ENCODE data around the gene CEP350.
A peak's percentile ranks its signal among the peaks of the same experiment; 100 is the strongest.
"Not testable (repeated sequence)": the region's sequence is repeated elsewhere in the genome, so short reads cannot be mapped to it uniquely, and the experiment has no call there.

CEP350 gene

GRCh38 chr1:180131510-180131909, 176.9 kb downstream of the CEP350 start:
- DNase-seq, result no peak

- no peak for DNase-seq
These were observed 178.6 kb downstream of the CEP350 start for GRCh38 chr1:180133193-180133592.

- not testable (repeated sequence) for DNase-seq
These were observed 179.1 kb downstream of the CEP350 start for GRCh38 chr1:180133688-180134087.

GRCh38 chr1:180135535-180135934, 180.9 kb downstream of the CEP350 start:
- DNase-seq, result no peak

GRCh38 chr1:180136331-180136967, 181.8 kb downstream of the CEP350 start:
- DNase-seq, result no peak

GRCh38 chr1:180136968-180137356, 182.4 kb downstream of the CEP350 start:
- DNase-seq, result no peak

GRCh38 chr1:180137776-180138175, 183.2 kb downstream of the CEP350 start:
- no peak for DNase-seq

- no peak for DNase-seq
These were observed 186.8 kb downstream of the CEP350 start for GRCh38 chr1:180141381-180141934.

GRCh38 chr1:180143359-180143758, 188.7 kb downstream of the CEP350 start:
- DNase-seq, result no peak

GRCh38 chr1:180144659-180145357, 190.2 kb downstream of the CEP350 start:
- no peak for DNase-seq

- DNase-seq, result no peak
These were observed 190.8 kb downstream of the CEP350 start for GRCh38 chr1:180145446-180145845.

GRCh38 chr1:180150982-180151381, 196.4 kb downstream of the CEP350 start:
- no peak for DNase-seq

GRCh38 chr1:180151508-180151907, 196.9 kb downstream of the CEP350 start:
- no peak for DNase-seq

- DNase-seq, result no peak
These were observed 198.0 kb downstream of the CEP350 start for GRCh38 chr1:180152588-180152987.

GRCh38 chr1:180153032-180153431, 198.4 kb downstream of the CEP350 start:
- no peak for DNase-seq

- no peak for DNase-seq
These were observed 199.4 kb downstream of the CEP350 start for GRCh38 chr1:180154003-180154324.

- peak; percentile 72 for DNase-seq
These were observed 199.9 kb downstream of the CEP350 start, which contains the start of gene QSOX1 for GRCh38 chr1:180154325-180155181. Gene QSOX1, plus strand, starts transcription at chr1:180154869. Its CDS starts 39 bp downstream, at chr1:180154908.

GRCh38 chr1:180155182-180155682, 200.6 kb downstream of the CEP350 start:
- DNase-seq, result no peak

GRCh38 chr1:180156201-180156600, 201.6 kb downstream of the CEP350 start:
- DNase-seq, result no peak

- DNase-seq, result no peak
These were observed 202.1 kb downstream of the CEP350 start for GRCh38 chr1:180156631-180157091.

- DNase-seq, result no peak
These were observed 202.5 kb downstream of the CEP350 start for GRCh38 chr1:180157108-180157507.

GRCh38 chr1:180157576-180158057, 203.0 kb downstream of the CEP350 start:
- DNase-seq, result peak; percentile 97
